PC-3 (cell line): Measurements from ENCODE around the gene POLRMT. TPM values are rescaled to one million over a fixed set of nuclear protein-coding genes. Genes with fewer than 3 reads are reported as not detected.

Experiments used
- ATAC-seq: fragments of 200-7000 bp; cut with Tn5 transposase; 2 replicates; pipeline ENCODE4 v1.9.1; 2020; ENCODE audit warnings: mild to moderate bottlenecking, moderate library complexity
- BruUV-seq: library from RNA; stranded (reverse); fragments of 400-500 nt; replicated peaks from 2 replicates; lab custom pipeline; 2021; lab: Mats Ljungman, UMichigan
- CTCF ChIA-PET: fragments of 300-600 bp; sonication (Branson Sonifier 250); formaldehyde crosslinking; loops from one replicate; lab custom pipeline; 2022; ENCODE audit warnings: antibody characterized with exemption; lab: Charles Lee
- POLR2A ChIA-PET: fragments of 300-600 bp; sonication (Branson Sonifier 250); formaldehyde crosslinking; loops from one replicate; lab custom pipeline; 2022; ENCODE audit warnings: antibody characterized with exemption; ENCODE audit not compliant: unreplicated experiment; lab: Charles Lee
- DNase-seq: peaks from one replicate; pipeline ENCODE4 v3.0.0-alpha.2; 2015
- H2AFZ ChIP-seq: fragments of 300-600 bp; sonication (generic); 2 replicates; pipeline ENCODE4 v1.6.0; 2016; ENCODE audit warnings: antibody characterized with exemption, low read length
- H3F3A ChIP-seq: fragments of 300-600 bp; sonication (generic); one replicate; pipeline ENCODE4 v1.6.0; 2017; ENCODE audit warnings: antibody characterized with exemption, low read length, control low read depth, mild to moderate bottlenecking; ENCODE audit not compliant: unreplicated experiment
- H3K27ac ChIP-seq: fragments of 300-600 bp; sonication (generic); 2 replicates; pipeline ENCODE4 v1.5.1; 2016; ENCODE audit warnings: mild to moderate bottlenecking, low read length
- H3K27me3 ChIP-seq: fragments of 300-600 bp; sonication (generic); 2 replicates; pipeline ENCODE4 v1.6.1; 2016; ENCODE audit warnings: low read length, mixed read lengths
- H3K36me3 ChIP-seq: fragments of 300-600 bp; sonication (generic); 2 replicates; pipeline ENCODE4 v1.6.1; 2016; ENCODE audit warnings: low read depth, mixed run types, low read length, mixed read lengths
- H3K4me1 ChIP-seq: fragments of 300-600 bp; sonication (generic); 2 replicates; pipeline ENCODE4 v1.5.1; 2016; ENCODE audit warnings: low read length; ENCODE audit not compliant: insufficient read depth
- H3K4me2 ChIP-seq: fragments of 300-600 bp; sonication (generic); 2 replicates; pipeline ENCODE4 v1.6.0; 2016; ENCODE audit warnings: low read length
- H3K4me3 ChIP-seq: fragments of 300-600 bp; sonication (generic); 2 replicates; pipeline ENCODE4 v1.5.1; 2016; ENCODE audit warnings: mild to moderate bottlenecking, low read length, mixed read lengths
- H3K79me2 ChIP-seq: fragments of 300-600 bp; sonication (generic); 2 replicates; pipeline ENCODE4 v1.6.1; 2017; ENCODE audit warnings: low read length, mixed read lengths
- H3K9ac ChIP-seq: fragments of 300-600 bp; sonication (generic); 2 replicates; pipeline ENCODE4 v1.6.0; 2016; ENCODE audit warnings: mild to moderate bottlenecking, low read length
- H3K9me2 ChIP-seq: fragments of 300-600 bp; sonication (generic); replicated peaks from 2 replicates; pipeline ENCODE4 v1.6.1; 2016; ENCODE audit warnings: mixed run types, low read length, mixed read lengths
- H3K9me3 ChIP-seq: fragments of 300-600 bp; sonication (generic); 2 replicates; pipeline ENCODE4 v1.6.1; 2016; ENCODE audit warnings: low read length, mixed read lengths
- H4K20me1 ChIP-seq: fragments of 300-600 bp; sonication (generic); 2 replicates; pipeline ENCODE4 v1.6.1; 2016; ENCODE audit warnings: low read length, mixed read lengths
- CTCF ChIP-seq: fragments of 300-600 bp; sonication (generic); conservative IDR thresholded peaks from 2 replicates; pipeline ENCODE4 v1.5.1; 2017; ENCODE audit warnings: antibody characterized with exemption, low read depth, mild to moderate bottlenecking, low read length
- EZH2 ChIP-seq: fragments of 300-600 bp; sonication (generic); IDR thresholded peaks from one replicate; pipeline ENCODE4 v1.6.1; 2017; ENCODE audit warnings: antibody characterized with exemption, mild to moderate bottlenecking, low read length; ENCODE audit not compliant: unreplicated experiment
- EZH2phosphoT487 ChIP-seq: fragments of 300-600 bp; sonication (generic); IDR thresholded peaks from 2 replicates; pipeline ENCODE4 v1.6.1; 2018; ENCODE audit warnings: mild to moderate bottlenecking, antibody characterized with exemption, low read length, borderline replicate concordance
- intact Hi-C: fragments of 100-400 bp; cut with micrococcal nuclease; formaldehyde crosslinking; loops from 2 replicates; pipeline ENCODE4 v1.9.0; 2023
- total RNA-seq: library from RNA; depleted of rRNA; stranded (reverse); fragments of >200 nt; gene quantifications from 2 replicates; pipeline ENCODE4 v1.2.3, GENCODE V29; 2014

Gene POLRMT
- total RNA-seq, 1 experiment from 2014 or later: 60.5 TPM

- CTCF ChIA-PET: no interaction called here
- H3K4me2 ChIP-seq: no peak overlapping the region
Observed at GRCh38 chr19:583968-584239, 49.4 kb downstream of the POLRMT start.

GRCh38 chr19:583198-583967, 50.0 kb downstream of the POLRMT start:
- ChIA-PET POLR2A (no interaction called here), CTCF (no interaction called here)
- Histone ChIP-seq H3K36me3 (no peaks in the 10 kb centered on the region; the same call in 1 of the 2 replicates), H3K79me2 (peaks cover 21% of the 10 kb centered on the region), H2AFZ (no peak overlapping the region), H3K4me2 (no peak overlapping the region), H3F3A (no peaks in the 10 kb centered on the region), H4K20me1 (peaks cover 9% of the 10 kb centered on the region), H3K27ac (no peak overlapping the region), H3K4me3 (no peak overlapping the region), H3K9me3 (no peaks in the 10 kb centered on the region), H3K27me3 (no peaks in the 10 kb centered on the region), H3K9me2 (no peaks in the 10 kb centered on the region), H3K9ac (no peak overlapping the region), H3K4me1 (peaks cover 7% of the 10 kb centered on the region)
- DNase-seq (no peak), ATAC-seq (no peak)
- intact Hi-C loops: no loop called here
- BruUV-seq: no TSS peak
- TF ChIP-seq EZH2: no peak
- no peak for TF ChIP-seq EZH2phosphoT487
- TF ChIP-seq CTCF: no peak

More at GRCh38 chr19:583968-584239, 49.4 kb downstream of the POLRMT start:
- Histone ChIP-seq H3K4me1 (peaks cover 10% of the 10 kb centered on the region), H3K36me3 (no peaks in the 10 kb centered on the region; the same call in 1 of the 2 replicates), H3K4me3 (no peak overlapping the region), H3K9me2 (no peaks in the 10 kb centered on the region), H3K9me3 (no peaks in the 10 kb centered on the region), H3K27ac (no peak overlapping the region), H3K9ac (no peak overlapping the region), H3F3A (no peaks in the 10 kb centered on the region), H4K20me1 (peaks cover 8% of the 10 kb centered on the region; the same call in 1 of the 2 replicates), H2AFZ (no peak overlapping the region), H3K79me2 (peaks cover 16% of the 10 kb centered on the region), H3K27me3 (0 out of 2 replicates have a peak, but pooled peaks cover 2% of the 10 kb centered on the region)
- intact Hi-C loops: no loop called here
- ATAC-seq (no peak), DNase-seq (no peak)
- TF ChIP-seq EZH2 (no peak), CTCF (no peak), EZH2phosphoT487 (no peak)
- BruUV-seq: no TSS peak
- POLR2A ChIA-PET: no interaction called here
